Activated gamma-delta T cell treated with anti-CD3 and anti-CD28 coated beads, Interleukin-2, amount 50 U/mL, for 16 hours (primary cell): Measurements from ENCODE around the gene SSH2.
"Not testable (repeated sequence)": the region's sequence is repeated elsewhere in the genome, so short reads cannot be mapped to it uniquely, and the experiment has no call there.

Experiments used
- DNase-seq: peaks from one replicate; pipeline ENCODE4 v3.0.0-alpha.2; 2020; ENCODE audit warnings: low read depth

Gene SSH2

GRCh38 chr17:29930409-29931010 lies 482 bp upstream of the SSH2 start:
- DNase-seq: no peak

GRCh38 chr17:29929006-29929532 lies 959 bp downstream of the SSH2 start:
- DNase-seq: no peak

- DNase-seq: no peak
These were observed 2.5 kb downstream of the SSH2 start for GRCh38 chr17:29927546-29927945.

DNA sequence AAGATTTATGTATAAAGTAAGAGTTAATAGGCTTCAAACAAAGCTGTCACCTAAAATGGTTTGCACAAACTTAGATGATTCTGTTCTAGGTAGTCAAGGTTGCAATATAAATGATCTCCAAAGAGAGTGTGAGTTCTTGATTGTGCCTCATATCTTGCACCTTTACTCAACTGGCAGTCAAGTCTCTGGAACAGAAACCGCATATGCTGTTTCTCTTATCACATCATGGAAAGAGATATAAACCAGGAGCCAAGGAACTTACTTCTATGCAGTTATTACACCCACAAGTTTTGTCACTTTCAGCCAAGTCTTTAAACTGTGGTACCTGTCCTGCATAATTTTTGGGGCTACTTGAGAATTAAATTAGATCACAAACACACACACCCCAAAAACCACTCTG lies 5.2 kb downstream of the SSH2 start:
- DNase-seq: no peak

DNA sequence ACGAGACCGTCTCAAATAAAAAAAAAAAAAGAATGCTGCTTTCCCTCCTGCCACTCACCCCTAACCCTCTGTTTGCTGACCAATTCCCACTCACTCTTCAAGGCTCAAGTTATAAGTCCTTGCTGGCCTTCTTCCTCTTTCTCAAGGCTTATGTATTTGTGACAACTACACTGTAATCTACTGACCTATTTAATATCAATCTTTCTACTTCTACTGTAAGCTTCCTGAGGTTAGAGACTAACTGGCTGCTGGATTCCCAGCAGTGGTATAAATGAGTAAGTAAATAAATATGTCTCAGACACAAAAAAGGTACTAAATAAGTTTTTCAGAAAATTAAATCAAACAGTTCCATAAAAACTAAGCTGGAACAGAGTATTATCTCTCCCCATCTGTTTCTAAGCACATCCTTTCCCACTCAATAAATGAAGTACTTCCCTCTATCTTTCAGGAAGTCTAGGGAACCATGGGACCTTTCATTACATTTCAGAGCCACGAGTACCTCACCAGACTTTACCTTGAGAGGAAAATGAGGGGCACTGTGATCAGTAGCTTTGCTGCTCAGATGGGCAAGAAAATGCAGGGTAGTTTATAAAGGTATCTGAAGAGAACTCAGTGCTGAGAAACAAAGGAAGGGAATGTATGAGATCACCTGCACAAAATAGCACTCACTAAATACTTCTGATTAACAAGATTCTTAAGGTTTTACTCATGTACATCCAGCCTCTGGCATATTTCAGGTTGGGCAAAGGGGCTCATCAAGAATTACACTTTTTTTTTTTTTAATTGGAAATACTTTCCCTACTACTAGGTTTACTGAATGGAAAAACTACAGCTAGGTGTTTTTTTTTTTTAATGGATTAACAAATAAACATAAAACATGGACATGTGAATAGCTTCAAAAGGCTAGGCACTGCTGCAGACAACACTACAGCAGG lies 10.8 kb downstream of the SSH2 start:
- no peak for DNase-seq

DNA sequence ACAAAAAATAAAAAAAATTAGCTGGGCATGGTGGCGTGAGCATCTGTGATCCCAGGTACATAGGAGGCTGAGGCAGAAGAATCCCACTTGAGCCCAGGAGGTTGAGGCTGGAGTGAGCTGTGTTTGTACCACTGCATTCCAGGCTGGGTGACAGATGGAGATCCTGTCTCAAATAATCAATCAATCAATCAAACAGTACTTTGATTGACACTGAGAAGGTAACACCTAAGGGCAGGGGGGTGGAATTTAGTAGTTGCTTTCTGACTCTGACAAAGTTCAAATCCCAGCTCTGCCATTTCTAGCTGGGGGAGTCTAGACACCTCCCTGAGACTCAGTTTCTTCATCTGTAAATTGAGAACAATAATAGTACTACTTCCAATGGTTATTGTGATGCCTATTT lies 12.0 kb downstream of the SSH2 start:
- DNase-seq: no peak

DNA sequence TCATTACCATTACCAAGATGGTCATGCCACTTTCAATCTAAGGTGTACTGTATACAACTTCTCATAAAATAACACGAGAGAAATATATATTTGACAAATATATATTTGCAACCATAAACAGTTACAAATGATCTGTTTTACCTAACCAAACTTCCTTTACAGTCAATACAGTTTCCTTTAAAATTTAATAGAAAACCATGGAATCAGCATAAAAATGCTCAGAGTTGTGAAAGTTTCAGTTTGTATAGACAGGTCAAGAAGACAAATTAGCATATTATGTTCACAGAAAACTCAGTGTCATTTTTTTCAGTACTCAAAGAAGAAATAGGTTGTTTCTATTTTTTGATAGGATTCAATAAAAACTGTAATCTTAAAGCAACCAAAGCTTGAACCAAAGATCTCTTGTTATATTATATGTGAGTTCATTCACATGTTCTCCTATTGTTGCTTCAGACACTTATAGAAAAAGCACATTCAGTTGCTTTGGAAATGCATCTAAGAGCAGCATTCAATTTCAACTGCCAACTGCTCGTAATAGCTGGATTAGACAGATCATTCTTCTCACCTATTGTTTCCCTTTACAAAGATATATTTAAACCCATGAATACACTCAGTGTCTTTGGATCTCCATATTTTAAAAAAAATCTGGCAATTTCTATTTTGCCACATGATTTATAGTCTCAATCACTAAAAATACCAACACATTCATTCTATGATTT lies 15.1 kb downstream of the SSH2 start:
- DNase-seq: no peak

GRCh38 chr17:29911641-29912177 lies 18.3 kb downstream of the SSH2 start:
- no peak for DNase-seq

- DNase-seq: no peak
These were observed 20.6 kb downstream of the SSH2 start for GRCh38 chr17:29909236-29910003.

- no peak for DNase-seq
These were observed 23.1 kb downstream of the SSH2 start for GRCh38 chr17:29906969-29907368.

GRCh38 chr17:29905879-29906167 lies 24.2 kb downstream of the SSH2 start:
- DNase-seq: no peak

DNA sequence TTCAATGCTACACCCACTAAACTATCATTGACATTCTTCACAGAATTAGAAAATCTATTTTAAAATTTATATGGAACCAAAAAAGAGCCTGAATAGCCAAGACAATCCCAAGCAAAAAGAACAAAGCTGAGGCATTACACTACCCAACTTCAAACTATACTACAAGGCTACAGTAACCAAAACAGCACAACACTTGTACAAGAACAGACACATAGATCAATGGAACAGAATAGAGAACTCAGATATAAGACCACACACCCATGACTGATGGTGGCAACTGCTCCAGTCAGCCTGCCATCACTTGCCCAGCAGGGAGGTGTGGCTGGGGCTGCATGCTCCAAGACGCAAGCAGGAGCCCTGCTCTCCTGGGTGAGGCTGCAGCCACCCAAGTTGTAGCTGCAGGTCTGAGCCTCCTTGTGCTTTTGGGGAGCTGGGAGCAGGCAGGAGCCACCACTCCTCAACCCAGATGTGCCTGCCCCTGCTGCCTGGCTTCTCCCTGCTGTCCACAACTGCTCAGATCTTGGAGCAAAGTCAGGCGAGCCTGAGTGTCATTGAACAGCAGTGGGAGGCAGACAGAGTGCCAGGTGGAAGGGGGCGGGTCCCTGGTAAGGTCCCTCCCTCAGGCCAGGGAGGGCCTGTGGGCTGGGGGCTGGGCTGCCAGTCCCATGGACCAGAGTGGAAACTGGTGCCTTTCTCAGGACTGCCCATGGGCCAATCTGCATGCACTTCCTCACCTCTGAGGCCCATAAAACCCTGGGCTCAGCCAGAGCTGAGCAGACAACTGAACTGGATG lies 24.7 kb downstream of the SSH2 start:
- DNase-seq: no peak

- no peak for DNase-seq
These were observed 26.6 kb downstream of the SSH2 start for GRCh38 chr17:29903471-29903870.

GRCh38 chr17:29897136-29897535 lies 32.9 kb downstream of the SSH2 start:
- not testable (repeated sequence) for DNase-seq

DNA sequence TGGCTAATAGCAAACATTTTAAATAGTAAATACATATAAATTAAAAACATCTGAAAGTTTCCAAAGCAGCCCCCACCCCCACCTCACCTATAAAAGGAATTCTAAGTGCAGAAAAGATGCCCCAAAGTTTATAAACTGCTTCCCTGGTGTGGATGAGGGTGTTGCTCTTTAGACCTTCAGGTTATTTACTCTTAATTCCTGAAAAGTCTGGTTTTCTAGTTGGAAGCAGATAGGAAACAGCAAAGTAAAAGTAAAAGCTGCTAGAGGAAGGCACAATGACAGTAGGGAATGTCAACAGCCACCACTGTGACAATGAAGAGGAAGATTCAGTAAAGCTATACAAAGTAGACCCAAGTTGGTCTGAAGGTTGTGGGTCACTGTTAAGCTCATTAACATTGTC lies 37.8 kb downstream of the SSH2 start:
- DNase-seq: no peak

DNA sequence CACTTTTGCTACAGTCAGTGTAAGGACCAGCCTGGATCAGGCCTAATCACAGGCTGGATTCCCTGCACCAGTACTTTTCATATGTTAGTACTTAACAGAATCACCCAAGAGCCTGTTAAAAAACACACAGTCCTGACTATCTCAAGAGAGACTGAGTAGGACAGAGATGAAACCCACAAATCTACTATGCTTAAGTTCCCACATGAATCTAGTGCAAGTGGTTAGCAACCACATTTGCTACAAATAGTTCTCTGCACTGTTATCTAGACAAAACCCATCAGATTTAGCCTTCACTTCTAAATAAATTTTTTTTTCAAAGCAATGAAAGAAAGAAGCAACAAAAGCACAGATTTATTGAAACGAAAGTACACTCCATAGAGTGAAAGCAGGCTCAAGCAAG lies 38.9 kb downstream of the SSH2 start:
- no peak for DNase-seq

- DNase-seq: no peak
These were observed 44.9 kb downstream of the SSH2 start for GRCh38 chr17:29885031-29885640.

DNA sequence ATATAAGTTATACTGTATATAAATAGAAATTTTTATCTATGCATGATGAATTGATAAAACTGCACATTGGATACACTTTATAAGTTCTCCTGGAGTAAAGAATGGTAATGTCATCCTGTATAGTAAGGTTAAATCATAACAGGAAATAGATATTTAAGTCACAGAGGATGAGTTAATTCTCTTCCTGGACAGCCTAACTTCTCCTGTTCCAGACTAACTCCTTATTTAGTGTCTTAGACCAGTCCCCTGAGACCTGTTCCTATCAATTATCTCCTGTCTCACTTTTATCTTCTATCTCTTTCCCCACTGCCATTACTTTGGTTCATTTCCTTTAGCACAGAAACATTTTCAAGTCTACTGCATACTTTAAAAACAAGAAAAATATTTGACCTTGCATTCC lies 46.5 kb downstream of the SSH2 start:
- DNase-seq: no peak

DNA sequence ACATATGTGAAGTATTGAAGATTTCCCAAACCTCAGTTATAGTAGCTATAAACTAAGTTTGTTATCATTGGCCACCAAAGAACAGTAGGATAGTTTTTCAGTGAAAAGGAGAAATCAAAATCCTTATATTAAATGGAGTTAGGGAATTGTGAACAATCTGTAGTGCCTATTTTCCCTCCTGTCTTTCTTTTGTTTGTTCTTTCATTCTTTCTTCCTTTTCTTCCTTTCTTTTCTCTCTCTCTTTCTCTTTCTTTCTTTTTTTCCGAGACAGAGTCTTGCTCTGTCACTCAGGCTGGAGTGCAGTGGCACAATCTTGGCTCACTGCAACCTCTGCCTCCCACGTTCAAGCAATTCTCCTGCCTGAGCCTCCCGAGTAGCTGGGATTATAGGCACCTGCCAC lies 48.8 kb downstream of the SSH2 start:
- no peak for DNase-seq

GRCh38 chr17:29880031-29880430 lies 50.0 kb downstream of the SSH2 start:
- DNase-seq: no peak
